ENCODE measurements around the gene POC1B. TPM values are rescaled to one million over a fixed set of nuclear protein-coding genes. Genes with fewer than 3 reads are reported as not detected.

POC1B gene
- total RNA-seq, 2 donors from 2014 or later = 61.3 to 76.3 TPM

DNA sequence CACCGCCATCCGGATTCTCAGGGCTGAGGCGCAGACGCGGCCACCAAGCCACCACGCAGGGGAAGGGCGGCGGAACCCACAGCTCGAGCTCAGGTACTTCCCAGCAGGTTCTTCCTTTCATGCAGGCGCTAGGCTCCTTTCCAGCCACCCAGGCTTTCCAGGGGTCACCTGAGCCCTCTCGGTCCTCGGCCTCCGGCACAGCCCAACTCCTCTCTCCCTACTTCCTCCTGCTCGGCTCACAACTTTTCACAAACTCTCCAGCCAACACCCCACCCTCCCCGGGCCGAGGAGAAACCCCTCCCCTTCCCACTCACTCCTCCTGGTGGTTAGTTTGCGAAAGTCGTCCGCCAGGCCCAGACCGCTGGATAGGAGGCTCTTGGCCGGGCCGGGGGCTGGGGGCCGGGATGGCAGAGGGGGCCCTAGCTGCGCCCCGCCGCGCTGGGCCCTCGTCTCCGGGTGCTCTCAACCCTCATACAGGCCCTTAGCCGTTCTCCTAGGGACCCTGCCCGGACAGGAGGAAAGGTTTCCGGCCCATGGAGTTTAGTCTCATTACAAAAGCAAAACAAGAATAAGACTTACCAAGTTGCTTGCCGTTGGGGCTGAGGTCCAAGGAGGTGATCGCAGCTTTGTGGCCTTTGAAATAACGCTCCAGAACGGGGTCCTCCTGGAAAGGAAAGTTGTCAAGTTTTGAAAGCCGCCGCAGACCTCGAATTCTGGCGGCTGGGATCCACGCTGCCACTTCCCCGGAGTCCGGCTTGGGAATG lies 1.1 kb downstream of the POC1B start, which contains the start of gene GALNT4:
Gene GALNT4, minus strand, starts transcription at position 256 of the 764 bp plus-strand sequence. Its CDS starts 247 bp downstream, at position 9.
- peak within 1 kb of the TSS; percentile 93 for H3K4me3 Mint-ChIP-seq
- ATAC-seq (peak; percentile 78 to 84), DNase-seq (ENCODE audit: low spot score) (peak; percentile 85)
- no peaks in the 10 kb centered on the region for H3K9me3 Mint-ChIP-seq
- H3K4me1 Mint-ChIP-seq (ENCODE audit: low read depth in 2 of 2) = peaks cover 40 to 59% of the 10 kb centered on the region in 2 donors
- no peaks in the 10 kb centered on the region for H3K27me3 Mint-ChIP-seq
- H3K27ac Mint-ChIP-seq = peak within 1 kb of the TSS; percentile 78 to 85
- H3K36me3 Mint-ChIP-seq = peaks cover 27% of the 10 kb centered on the region

DNA sequence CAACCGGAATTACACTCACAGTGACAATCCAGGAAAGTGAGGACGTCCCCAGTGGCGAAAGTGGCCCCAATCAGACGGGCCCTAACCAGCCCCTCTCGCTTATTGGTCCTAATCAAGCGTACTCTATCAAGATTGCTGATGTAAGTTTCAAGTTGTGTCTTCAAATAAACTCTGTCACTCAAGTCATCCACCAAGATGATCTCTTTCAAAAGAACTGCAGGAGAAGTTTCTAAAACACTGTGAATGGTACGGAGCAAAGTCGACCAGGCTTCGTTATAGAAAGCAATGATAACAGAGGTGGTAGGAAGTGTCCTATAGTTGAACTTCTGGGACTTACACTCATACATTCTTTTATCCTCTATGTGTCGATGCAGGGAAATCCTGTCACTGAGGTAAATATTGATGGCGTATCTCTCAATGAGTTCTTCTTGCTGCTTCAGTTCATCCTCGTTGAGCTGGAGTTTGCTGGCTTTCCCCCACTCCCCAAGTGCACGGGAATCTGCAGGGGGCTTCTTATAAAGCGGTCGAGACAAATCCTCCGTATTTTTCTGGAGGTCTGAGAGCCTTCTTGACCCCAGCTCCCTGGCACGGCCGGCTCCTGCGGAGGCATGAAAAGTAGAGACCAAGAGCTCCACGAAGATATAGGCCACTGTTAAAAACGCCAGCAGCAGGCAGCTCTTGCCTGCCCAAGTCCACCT lies 1.9 kb downstream of the POC1B start:
- Mint-ChIP-seq H3K36me3 (peaks cover 27% of the 10 kb centered on the region), H3K4me3 (peak overlapping the region; percentile 93), H3K27me3 (no peaks in the 10 kb centered on the region), H3K9me3 (no peaks in the 10 kb centered on the region), H3K27ac (peak overlapping the region; percentile 78 to 85), H3K4me1 (ENCODE audit: low read depth in 2 of 2) (peaks cover 36 to 54% of the 10 kb centered on the region in 2 donors)
- DNase-seq (ENCODE audit: low spot score) (no peak), ATAC-seq (no peak)

DNA sequence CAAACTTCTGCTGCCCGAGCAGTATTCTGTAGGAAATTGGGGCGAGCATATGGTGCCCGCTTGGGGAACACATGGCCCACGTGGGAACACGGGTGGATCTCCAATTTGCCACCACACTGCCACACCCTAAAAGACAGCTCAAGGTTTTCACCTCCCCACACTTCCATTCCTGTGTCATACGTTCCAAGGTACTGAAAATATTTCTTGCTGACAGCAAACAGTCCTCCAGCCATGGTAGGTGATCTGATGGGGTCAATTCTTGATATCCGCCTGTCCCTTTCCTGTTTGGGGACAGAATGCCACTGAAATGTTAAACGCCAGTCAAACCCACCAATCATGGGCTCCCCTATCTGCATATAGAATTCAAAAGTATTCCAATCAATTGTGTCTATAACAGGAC lies 2.5 kb downstream of the POC1B start:
- Mint-ChIP-seq H3K4me1 (ENCODE audit: low read depth in 2 of 2) (peaks cover 38 to 57% of the 10 kb centered on the region in 2 donors), H3K9me3 (no peaks in the 10 kb centered on the region), H3K27me3 (no peaks in the 10 kb centered on the region), H3K27ac (peak overlapping the region; percentile 78 to 85), H3K4me3 (peak overlapping the region; percentile 93), H3K36me3 (peaks cover 31% of the 10 kb centered on the region)
- DNase-seq (ENCODE audit: low spot score) (no peak), ATAC-seq (no peak)

DNA sequence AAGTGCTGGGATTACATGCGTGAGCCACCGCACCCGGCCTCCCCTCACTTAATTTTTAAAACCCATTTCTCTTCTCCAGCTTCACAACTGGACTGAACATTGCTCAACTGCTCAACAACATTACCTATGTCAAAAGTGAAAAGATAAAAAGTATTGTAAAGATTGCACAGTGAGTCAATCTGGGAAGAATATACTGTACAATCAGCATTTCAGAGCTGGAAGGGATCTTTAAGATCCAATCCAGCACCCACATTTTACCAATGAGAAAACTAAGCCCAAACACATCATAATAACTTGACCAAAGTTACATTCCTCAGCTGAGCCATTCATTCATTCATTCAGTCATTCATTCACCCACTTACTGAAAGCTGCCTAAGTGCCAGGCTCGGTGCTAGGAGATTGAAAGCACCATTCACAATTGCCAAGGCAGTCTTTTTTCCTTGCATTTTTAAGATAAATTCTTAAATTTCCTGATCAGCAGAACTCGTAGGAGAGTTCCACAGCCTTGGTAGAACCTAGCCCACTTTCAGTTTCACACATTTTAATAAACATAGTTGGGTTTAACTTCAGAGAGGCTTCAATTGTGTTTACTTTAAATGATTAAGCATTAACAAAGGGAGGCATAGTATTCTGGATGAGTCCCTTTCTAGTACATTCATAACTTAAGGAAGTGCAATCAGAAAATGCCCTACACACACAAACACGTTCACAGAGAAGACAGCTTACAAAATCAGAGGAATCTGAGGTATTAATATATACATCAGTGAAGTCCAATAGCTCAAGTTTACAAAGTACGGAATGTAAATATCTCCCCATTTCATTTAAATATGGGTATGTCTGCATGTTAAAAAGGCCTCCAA lies 4.3 kb downstream of the POC1B start:
- H3K27me3 Mint-ChIP-seq = no peaks in the 10 kb centered on the region
- DNase-seq (ENCODE audit: low spot score) (no peak), ATAC-seq (no peak)
- H3K4me1 Mint-ChIP-seq (ENCODE audit: low read depth in 2 of 2) = peaks cover 36 to 49% of the 10 kb centered on the region in 2 donors
- H3K27ac Mint-ChIP-seq = peak overlapping the region; percentile 45 to 77
- H3K4me3 Mint-ChIP-seq = peak overlapping the region; percentile 93
- peaks cover 31% of the 10 kb centered on the region for H3K36me3 Mint-ChIP-seq
- no peaks in the 10 kb centered on the region for H3K9me3 Mint-ChIP-seq

DNA sequence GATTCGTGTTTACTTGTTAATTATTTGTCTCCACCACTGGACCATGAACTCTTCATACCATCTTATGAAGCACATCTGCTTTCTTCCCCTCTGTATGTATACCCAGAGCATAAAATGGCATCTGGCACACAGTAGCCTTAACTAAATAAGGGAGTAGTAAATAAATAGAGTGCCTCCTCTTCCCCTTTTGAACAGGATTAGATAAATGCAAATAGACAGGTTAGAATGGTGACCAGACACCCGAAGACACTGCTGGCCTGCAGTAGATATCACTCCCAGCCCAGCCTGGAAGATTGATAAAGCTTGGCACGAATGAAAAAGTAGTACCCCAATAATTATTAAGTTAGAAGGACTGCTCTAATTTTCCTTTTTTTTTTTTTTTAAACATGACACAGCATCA lies 8.1 kb downstream of the POC1B start:
- Mint-ChIP-seq H3K27ac (no peak overlapping the region), H3K27me3 (no peaks in the 10 kb centered on the region), H3K4me3 (no peak overlapping the region), H3K9me3 (no peaks in the 10 kb centered on the region), H3K36me3 (peaks cover 17% of the 10 kb centered on the region), H3K4me1 (ENCODE audit: low read depth in 2 of 2) (peaks cover 25 to 32% of the 10 kb centered on the region in 2 donors)
- DNase-seq (ENCODE audit: low spot score) = no peak
- no peak for ATAC-seq

DNA sequence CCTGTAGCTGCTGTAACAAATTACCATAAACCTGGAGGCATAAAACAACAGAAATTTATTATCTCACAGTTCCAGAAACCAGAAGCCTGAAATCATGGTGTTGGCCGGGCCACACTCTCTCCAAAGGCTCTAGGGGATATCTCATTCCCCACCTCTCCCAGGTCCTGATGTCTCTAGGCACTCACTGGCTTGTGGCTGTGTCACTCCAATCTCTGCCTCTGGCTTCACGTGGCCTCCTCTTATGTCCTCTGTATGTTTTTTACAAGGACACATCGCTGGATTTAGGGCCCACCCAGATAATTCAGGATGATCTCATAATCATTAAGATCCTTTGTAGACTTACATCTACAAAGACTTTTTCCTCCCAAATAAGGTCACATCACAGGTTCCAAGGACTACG lies 9.2 kb downstream of the POC1B start:
- H3K36me3 Mint-ChIP-seq = peaks cover 9% of the 10 kb centered on the region
- DNase-seq (ENCODE audit: low spot score) = no peak
- H3K4me3 Mint-ChIP-seq = no peak overlapping the region
- H3K27ac Mint-ChIP-seq = no peak overlapping the region
- H3K27me3 Mint-ChIP-seq = no peaks in the 10 kb centered on the region
- H3K4me1 Mint-ChIP-seq (ENCODE audit: low read depth in 2 of 2) = peaks cover 18 to 21% of the 10 kb centered on the region in 2 donors
- no peaks in the 10 kb centered on the region for H3K9me3 Mint-ChIP-seq
- no peak for ATAC-seq

DNA sequence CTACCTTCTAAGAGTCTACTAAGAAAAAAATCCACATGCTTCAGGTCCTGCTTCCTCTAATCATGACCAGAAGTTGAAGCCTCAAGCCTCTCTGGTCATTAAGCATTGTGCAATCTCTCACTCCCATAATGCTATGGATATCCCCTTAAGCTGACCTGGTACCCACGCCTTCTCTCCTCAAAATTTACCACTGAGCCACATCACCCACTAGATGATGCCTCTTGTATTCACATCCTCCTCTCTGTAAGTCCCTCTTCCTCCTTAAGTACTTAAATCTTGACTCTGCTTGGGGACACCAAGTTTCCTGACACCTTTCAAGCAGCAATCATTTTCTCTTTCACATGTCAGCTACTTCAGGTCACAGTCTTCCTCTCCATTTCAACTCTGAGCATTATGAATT lies 11.1 kb downstream of the POC1B start:
- Mint-ChIP-seq H3K27ac (no peak overlapping the region), H3K9me3 (no peaks in the 10 kb centered on the region), H3K4me3 (no peak overlapping the region), H3K36me3 (peaks cover 4% of the 10 kb centered on the region), H3K4me1 (ENCODE audit: low read depth in 2 of 2) (peaks cover 17 to 19% of the 10 kb centered on the region in 2 donors), H3K27me3 (no peaks in the 10 kb centered on the region)
- ATAC-seq (peak; percentile 91 to 93), DNase-seq (ENCODE audit: low spot score) (peak; percentile 74)

DNA sequence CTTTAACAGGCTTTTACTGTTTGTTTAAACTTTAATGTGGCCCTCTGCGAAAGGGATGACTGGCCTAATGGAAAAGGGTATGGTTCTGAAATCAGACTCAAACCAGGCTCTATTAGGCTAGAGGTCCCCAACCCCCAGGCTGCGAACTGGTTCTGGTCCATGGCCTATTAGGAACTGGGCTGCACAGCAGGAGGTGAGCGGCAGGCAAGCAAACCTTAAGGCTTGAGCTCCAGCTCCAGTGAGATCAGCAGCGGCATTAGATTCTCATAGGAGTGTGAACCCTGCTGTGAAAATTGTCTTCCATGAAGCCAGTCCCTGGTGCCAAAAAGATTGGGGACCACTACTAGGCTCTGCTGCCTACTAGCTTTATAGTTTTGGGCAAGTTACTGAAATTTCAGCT lies 12.3 kb downstream of the POC1B start:
- Mint-ChIP-seq H3K9me3 (no peaks in the 10 kb centered on the region), H3K27me3 (no peaks in the 10 kb centered on the region), H3K4me1 (ENCODE audit: low read depth in 2 of 2) (peaks cover 13 to 14% of the 10 kb centered on the region in 2 donors), H3K27ac (no peak overlapping the region), H3K4me3 (peak overlapping the region; percentile 15), H3K36me3 (peaks cover under 1% of the 10 kb centered on the region)
- DNase-seq (ENCODE audit: low spot score) (no peak), ATAC-seq (no peak)

DNA sequence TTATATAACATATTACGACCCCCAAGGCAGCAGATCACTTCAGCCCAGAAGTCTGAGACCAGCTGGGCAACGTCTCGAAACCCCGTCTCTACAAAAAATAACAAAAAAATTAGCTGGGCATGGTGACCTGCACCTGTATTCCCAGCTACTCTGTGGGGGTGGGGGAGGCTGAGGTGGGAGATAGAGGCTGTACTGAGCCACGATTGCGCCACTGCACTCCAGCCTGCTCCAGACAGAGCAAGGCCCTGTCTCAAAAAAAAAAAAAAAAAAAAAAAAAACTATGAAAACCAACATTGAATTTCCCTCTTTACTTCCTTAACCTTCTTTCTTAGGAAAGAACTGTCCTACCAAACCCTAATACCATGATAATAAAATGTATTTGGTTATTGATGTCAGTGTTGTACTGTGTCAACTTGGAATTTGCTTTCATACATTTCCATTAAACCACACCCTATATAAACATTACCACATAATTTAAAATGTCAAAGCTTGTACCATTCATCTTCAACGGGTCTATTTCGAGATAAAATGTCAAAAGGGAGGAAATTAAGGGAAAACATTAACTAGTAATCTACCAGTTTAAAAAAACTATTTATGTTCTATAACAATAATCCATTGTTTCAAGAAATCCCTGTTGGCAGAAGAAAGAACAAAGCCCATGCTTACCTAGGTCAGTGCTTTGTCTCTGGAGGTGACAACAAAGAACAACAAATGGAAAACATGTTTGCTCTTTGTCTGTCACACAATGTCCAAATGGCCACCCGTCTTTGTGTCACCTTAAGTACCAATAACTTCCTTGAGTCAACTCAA lies 18.6 kb downstream of the POC1B start:
- no peak for ATAC-seq
- H3K36me3 Mint-ChIP-seq = peaks cover 4% of the 10 kb centered on the region
- H3K4me3 Mint-ChIP-seq = no peak overlapping the region
- DNase-seq (ENCODE audit: low spot score) = no peak
- H3K4me1 Mint-ChIP-seq (ENCODE audit: low read depth in 2 of 2) = peaks cover 20 to 28% of the 10 kb centered on the region in 2 donors
- no peaks in the 10 kb centered on the region for H3K27me3 Mint-ChIP-seq
- H3K27ac Mint-ChIP-seq = peak overlapping the region in 1 of 2 donors; percentile 11
- H3K9me3 Mint-ChIP-seq = no peaks in the 10 kb centered on the region

DNA sequence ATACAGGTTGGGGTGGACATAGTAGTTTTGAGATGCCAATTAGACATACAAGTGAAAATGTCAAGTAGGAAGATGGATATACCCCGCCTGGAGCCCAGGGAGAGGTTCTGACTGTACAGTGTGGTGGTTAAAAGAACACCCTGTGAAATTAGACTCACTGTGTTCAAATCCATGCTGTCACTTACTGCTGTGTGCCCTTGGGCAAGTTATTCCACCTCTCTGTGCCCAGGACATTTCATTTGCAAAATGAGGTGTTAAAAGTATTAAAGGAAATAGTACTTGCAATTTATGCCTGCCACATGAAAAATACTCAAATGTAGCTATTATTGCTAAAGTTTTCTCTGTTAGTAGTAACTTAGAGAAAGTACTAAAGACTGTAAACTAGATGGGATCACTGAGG lies 19.8 kb downstream of the POC1B start:
- Mint-ChIP-seq H3K27ac (peak overlapping the region in 1 of 2 donors; percentile 37), H3K4me1 (ENCODE audit: low read depth in 2 of 2) (peaks cover 25 to 28% of the 10 kb centered on the region in 2 donors)

DNA sequence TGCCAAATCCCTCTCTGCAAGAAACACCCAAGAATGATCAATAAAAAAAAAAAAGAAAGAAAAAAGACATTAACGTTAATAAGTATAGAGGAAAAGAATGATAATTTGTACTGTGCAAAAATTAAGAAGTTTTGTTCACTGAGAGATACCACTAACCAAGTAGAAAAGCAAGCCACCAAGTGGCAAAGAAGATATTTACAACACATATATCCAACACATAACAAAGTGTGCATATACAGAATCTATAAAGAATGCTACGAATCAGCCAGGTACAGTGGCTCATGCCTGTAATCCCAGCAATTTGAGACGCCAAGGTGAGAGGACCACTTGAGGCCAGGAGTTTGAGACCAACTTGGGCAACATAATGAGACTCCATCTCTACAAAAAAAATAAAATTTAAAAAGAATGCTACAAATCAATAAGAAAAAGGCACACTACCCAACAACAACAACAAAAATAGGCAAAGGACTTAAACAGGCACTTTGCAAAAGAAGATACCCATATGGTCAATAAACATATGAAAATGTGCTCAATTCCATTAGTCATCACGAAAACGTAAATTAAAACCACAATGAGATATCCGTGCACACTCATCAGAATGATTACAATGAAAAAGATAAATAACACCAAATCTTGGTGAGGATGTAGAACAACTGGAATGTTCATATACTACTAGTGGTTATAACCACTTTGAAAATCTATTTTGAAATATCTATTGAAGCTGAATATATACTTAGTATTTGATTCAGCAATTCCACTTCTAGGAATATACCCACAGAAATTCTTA lies 21.1 kb downstream of the POC1B start:
- Mint-ChIP-seq H3K4me1 (ENCODE audit: low read depth in 2 of 2) (peaks cover 22 to 24% of the 10 kb centered on the region in 2 donors), H3K36me3 (peaks cover 8% of the 10 kb centered on the region), H3K4me3 (no peak overlapping the region), H3K9me3 (no peaks in the 10 kb centered on the region), H3K27me3 (no peaks in the 10 kb centered on the region), H3K27ac (peak overlapping the region in 1 of 2 donors; percentile 37)
- ATAC-seq (no peak), DNase-seq (ENCODE audit: low spot score) (no peak)

More for the DNA sequence above, 19.8 kb downstream of the POC1B start:
- H3K9me3 Mint-ChIP-seq = no peaks in the 10 kb centered on the region
- ATAC-seq = no peak
- no peak overlapping the region for H3K4me3 Mint-ChIP-seq
- no peak for DNase-seq (ENCODE audit: low spot score)
- peaks cover 6% of the 10 kb centered on the region for H3K36me3 Mint-ChIP-seq
- no peaks in the 10 kb centered on the region for H3K27me3 Mint-ChIP-seq

DNA sequence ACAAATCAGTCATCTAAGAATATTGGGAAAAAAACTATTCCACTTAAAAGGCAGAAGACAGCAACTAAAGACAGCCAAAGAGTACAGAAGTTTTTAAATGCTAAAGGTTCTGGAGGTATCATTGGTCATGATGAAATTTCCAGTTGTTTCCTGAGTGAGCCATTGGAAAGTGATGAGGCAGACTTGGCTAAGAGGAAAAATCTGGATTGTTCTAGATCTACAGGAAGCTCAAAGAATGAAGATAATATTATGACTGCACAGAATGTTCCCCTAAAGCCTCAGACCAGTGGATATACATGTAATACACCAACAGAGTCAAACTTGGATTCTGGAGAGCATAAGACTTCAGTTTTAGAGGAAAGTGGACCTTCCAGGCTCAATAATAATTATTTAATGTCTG lies 24.1 kb downstream of the POC1B start:
- no peak for DNase-seq (ENCODE audit: low spot score)

More for the DNA sequence above, 24.1 kb downstream of the POC1B start:
- H3K9me3 Mint-ChIP-seq = no peaks in the 10 kb centered on the region
- peaks cover 24 to 29% of the 10 kb centered on the region in 2 donors for H3K4me1 Mint-ChIP-seq (ENCODE audit: low read depth in 2 of 2)
- no peaks in the 10 kb centered on the region for H3K27me3 Mint-ChIP-seq
- ATAC-seq = no peak
- peaks cover 8% of the 10 kb centered on the region for H3K36me3 Mint-ChIP-seq
- no peak overlapping the region for H3K4me3 Mint-ChIP-seq
- peak overlapping the region in 1 of 2 donors; percentile 38 for H3K27ac Mint-ChIP-seq

Data from natural killer cell treated with Interleukin-12 subunit alpha and Interleukin-12 subunit beta and Interleukin-15 and Interleukin-18, amount 100 ng/mL, for 72 hours (primary cell).